ENCODE data around the gene PCDHB12. TPM values are rescaled to one million over a fixed set of nuclear protein-coding genes. Genes with fewer than 3 reads are reported as not detected.

The PCDHB12 gene
- polyA plus RNA-seq, 10 donors = 2.3 to 3.7 (median 2.8) TPM

- no peak for DNase-seq
These were observed 52.1 kb downstream of the PCDHB12 start for GRCh38 chr5:141260458-141261237.

DNA sequence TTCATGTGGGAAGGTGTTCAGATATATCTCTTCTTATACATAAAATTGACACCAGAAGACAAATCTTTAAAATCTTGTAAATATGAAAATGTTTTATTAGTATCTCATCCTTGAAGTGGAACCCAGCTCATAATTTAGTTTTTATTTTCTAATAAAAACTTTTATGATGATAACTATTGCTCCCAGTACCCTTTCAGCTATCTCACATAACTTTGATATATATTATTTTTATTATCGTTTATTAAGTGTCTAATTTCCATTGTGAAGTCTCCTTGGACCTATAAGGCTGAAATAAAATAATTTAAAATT is 52.7 kb downstream of the PCDHB12 start:
- no peak for DNase-seq

Other genes with a start within 250 kb of the PCDHB12 start
- gene PCDHAC2, start 242.2 kb upstream of the PCDHB12 start, polyA plus RNA-seq (ENCODE audit: insufficient read length in 10 of 10) = 1 to 10 TPM in 6 of 10 donors, under 1 TPM in 4; 0.67 to 5.8 (median 1.4) TPM
- under 1 TPM; 0.07 to 0.20 (median 0.10) TPM for gene PCDHB1, start 157.3 kb upstream of the PCDHB12 start, polyA plus RNA-seq (ENCODE audit: insufficient read length in 10 of 10)
- gene PCDHB2, start 114.1 kb upstream of the PCDHB12 start, polyA plus RNA-seq (ENCODE audit: insufficient read length in 10 of 10) = 1 to 10 TPM; 2.3 to 5.9 (median 4.2) TPM
- gene PCDHB3, start 108.2 kb upstream of the PCDHB12 start, polyA plus RNA-seq (ENCODE audit: insufficient read length in 10 of 10) = 1 to 10 TPM; 1.6 to 2.8 (median 2.0) TPM
- 1 to 10 TPM; 2.8 to 4.6 (median 3.1) TPM for gene PCDHB4, start 86.9 kb upstream of the PCDHB12 start, polyA plus RNA-seq (ENCODE audit: insufficient read length in 10 of 10)
- gene PCDHB5, start 73.5 kb upstream of the PCDHB12 start, polyA plus RNA-seq (ENCODE audit: insufficient read length in 10 of 10) = 1 to 10 TPM; 2.7 to 5.1 (median 3.9) TPM
- 1 to 10 TPM; 1.3 to 2.5 (median 1.8) TPM for gene PCDHB6, start 58.7 kb upstream of the PCDHB12 start, polyA plus RNA-seq (ENCODE audit: insufficient read length in 10 of 10)
- gene PCDHB7, start 36.1 kb upstream of the PCDHB12 start, polyA plus RNA-seq (ENCODE audit: insufficient read length in 10 of 10) = 1 to 10 TPM; 1.8 to 3.5 (median 2.6) TPM
- 1 to 10 TPM in 8 of 10 donors, under 1 TPM in 2; 0.34 to 2.4 (median 1.3) TPM for gene PCDHB8, start 30.9 kb upstream of the PCDHB12 start, polyA plus RNA-seq (ENCODE audit: insufficient read length in 10 of 10)
- 1 to 10 TPM; 2.3 to 6.1 (median 4.2) TPM for gene PCDHB16, start 26.3 kb upstream of the PCDHB12 start, polyA plus RNA-seq (ENCODE audit: insufficient read length in 10 of 10)
- gene PCDHB9, start 21.6 kb upstream of the PCDHB12 start, polyA plus RNA-seq (ENCODE audit: insufficient read length in 10 of 10) = 1 to 10 TPM; 1.4 to 3.9 (median 2.5) TPM
- 1 to 10 TPM; 3.6 to 6.4 (median 4.9) TPM for gene PCDHB10, start 16.4 kb upstream of the PCDHB12 start, polyA plus RNA-seq (ENCODE audit: insufficient read length in 10 of 10)
- gene PCDHB11, start 9.1 kb upstream of the PCDHB12 start, polyA plus RNA-seq (ENCODE audit: insufficient read length in 10 of 10) = 1 to 10 TPM; 1.6 to 3.5 (median 2.7) TPM
- gene PCDHB13, start 5.2 kb downstream of the PCDHB12 start, polyA plus RNA-seq (ENCODE audit: insufficient read length in 10 of 10) = 1 to 10 TPM; 2.3 to 3.6 (median 2.6) TPM
- gene PCDHB14, start 14.6 kb downstream of the PCDHB12 start, polyA plus RNA-seq (ENCODE audit: insufficient read length in 10 of 10) = 1 to 10 TPM; 5.3 to 8.1 (median 6.6) TPM
- gene PCDHB15, start 36.7 kb downstream of the PCDHB12 start, polyA plus RNA-seq (ENCODE audit: insufficient read length in 10 of 10) = 1 to 10 TPM; 5.9 to 9.7 (median 7.8) TPM
- under 1 TPM in 1 of 10 donors, not detected in 9; 0.17 TPM for gene SLC25A2, start 95.3 kb downstream of the PCDHB12 start, polyA plus RNA-seq (ENCODE audit: insufficient read length in 10 of 10)
- gene TAF7, start 112.1 kb downstream of the PCDHB12 start, polyA plus RNA-seq (ENCODE audit: insufficient read length in 10 of 10) = 10 to 100 TPM; 74.5 to 97.2 (median 82.8) TPM
- under 1 TPM; 0.38 to 0.64 (median 0.54) TPM for gene PCDHGA1, start 121.8 kb downstream of the PCDHB12 start, polyA plus RNA-seq (ENCODE audit: insufficient read length in 10 of 10)
- 1 to 10 TPM; 1.7 to 3.1 (median 2.4) TPM for gene PCDHGA2, start 130.0 kb downstream of the PCDHB12 start, polyA plus RNA-seq (ENCODE audit: insufficient read length in 10 of 10)
- 1 to 10 TPM; 1.2 to 1.7 (median 1.4) TPM for gene PCDHGA3, start 135.1 kb downstream of the PCDHB12 start, polyA plus RNA-seq (ENCODE audit: insufficient read length in 10 of 10)
- gene PCDHGB1, start 141.4 kb downstream of the PCDHB12 start, polyA plus RNA-seq (ENCODE audit: insufficient read length in 10 of 10) = under 1 TPM; 0.36 to 0.88 (median 0.60) TPM
- 1 to 10 TPM; 1.1 to 1.8 (median 1.3) TPM for gene PCDHGA4, start 146.3 kb downstream of the PCDHB12 start, polyA plus RNA-seq (ENCODE audit: insufficient read length in 10 of 10)
- 1 to 10 TPM; 1.9 to 2.6 (median 2.2) TPM for gene PCDHGB2, start 151.3 kb downstream of the PCDHB12 start, polyA plus RNA-seq (ENCODE audit: insufficient read length in 10 of 10)
- 1 to 10 TPM; 1.9 to 3.3 (median 2.6) TPM for gene PCDHGA5, start 155.4 kb downstream of the PCDHB12 start, polyA plus RNA-seq (ENCODE audit: insufficient read length in 10 of 10)
- 1 to 10 TPM in 9 of 10 donors, under 1 TPM in 1; 0.99 to 1.7 (median 1.4) TPM for gene PCDHGB3, start 161.5 kb downstream of the PCDHB12 start, polyA plus RNA-seq (ENCODE audit: insufficient read length in 10 of 10)
- gene PCDHGA6, start 165.2 kb downstream of the PCDHB12 start, polyA plus RNA-seq (ENCODE audit: insufficient read length in 10 of 10) = 1 to 10 TPM; 2.4 to 5.4 (median 3.4) TPM
- 1 to 10 TPM; 1.2 to 2.0 (median 1.4) TPM for gene PCDHGA7, start 174.0 kb downstream of the PCDHB12 start, polyA plus RNA-seq (ENCODE audit: insufficient read length in 10 of 10)
- gene PCDHGB4, start 179.0 kb downstream of the PCDHB12 start, polyA plus RNA-seq (ENCODE audit: insufficient read length in 10 of 10) = 1 to 10 TPM; 1.7 to 3.9 (median 2.5) TPM
- gene PCDHGA8, start 183.9 kb downstream of the PCDHB12 start, polyA plus RNA-seq (ENCODE audit: insufficient read length in 10 of 10) = under 1 TPM; 0.43 to 0.83 (median 0.57) TPM
- 1 to 10 TPM; 2.5 to 7.0 (median 4.1) TPM for gene PCDHGB5, start 189.2 kb downstream of the PCDHB12 start, polyA plus RNA-seq (ENCODE audit: insufficient read length in 10 of 10)
- 1 to 10 TPM; 3.4 to 5.3 (median 3.8) TPM for gene PCDHGA9, start 194.1 kb downstream of the PCDHB12 start, polyA plus RNA-seq (ENCODE audit: insufficient read length in 10 of 10)
- gene PCDHGB6, start 199.3 kb downstream of the PCDHB12 start, polyA plus RNA-seq (ENCODE audit: insufficient read length in 10 of 10) = 1 to 10 TPM; 2.7 to 6.8 (median 4.3) TPM
- gene PCDHGA10, start 204.3 kb downstream of the PCDHB12 start, polyA plus RNA-seq (ENCODE audit: insufficient read length in 10 of 10) = 1 to 10 TPM; 1.2 to 2.8 (median 1.8) TPM
- 10 to 100 TPM in 1 of 10 donors, 1 to 10 TPM in 9; 7.4 to 11.7 (median 8.2) TPM for gene PCDHGB7, start 209.0 kb downstream of the PCDHB12 start, polyA plus RNA-seq (ENCODE audit: insufficient read length in 10 of 10)
- gene PCDHGA11, start 212.3 kb downstream of the PCDHB12 start, polyA plus RNA-seq (ENCODE audit: insufficient read length in 10 of 10) = 1 to 10 TPM; 2.9 to 4.8 (median 3.3) TPM
- 1 to 10 TPM; 1.2 to 3.1 (median 2.3) TPM for gene PCDHGA12, start 221.8 kb downstream of the PCDHB12 start, polyA plus RNA-seq (ENCODE audit: insufficient read length in 10 of 10)

All from muscle of back (tissue), 11 donors.